Liver (tissue), 9 donors: Measurements from ENCODE around the gene S100A16. TPM values are rescaled to one million over a fixed set of nuclear protein-coding genes. Genes with fewer than 3 reads are reported as not detected.

Source experiments
- DNase-seq: peaks from one replicate; pipeline ENCODE4 v3.0.0-alpha.2; 2017; ENCODE audit warnings: low spot score
- H3K27ac ChIP-seq, 2 donors: one replicate each; pipeline ENCODE4 v1.7.0; 2013; ENCODE audit warnings: inconsistent platforms in 2 of 2, low read length in 2 of 2, control low read depth in 1 of 2, low read depth in 1 of 2, mild to moderate bottlenecking in 1 of 2
- H3K27me3 ChIP-seq, 4 donors: one replicate each; pipeline versions ENCODE4 v1.6.1 to v1.7.0; 2013; ENCODE audit warnings: low read length in 3 of 4, inconsistent platforms in 1 of 4, mild to moderate bottlenecking in 1 of 4, moderate library complexity in 1 of 4; ENCODE audit not compliant: control insufficient read depth in 4 of 4, insufficient read depth in 4 of 4
- H3K36me3 ChIP-seq, 4 donors: one replicate each; pipeline versions ENCODE4 v1.6.1 to v1.7.0; 2013; ENCODE audit warnings: low read length in 3 of 4, mild to moderate bottlenecking in 3 of 4, low read depth in 1 of 4, moderate library complexity in 1 of 4; ENCODE audit not compliant: control insufficient read depth in 4 of 4, insufficient read depth in 3 of 4
- H3K4me1 ChIP-seq, 4 donors: one replicate each; pipeline versions ENCODE4 v1.6.1 to v1.7.0; 2013; ENCODE audit warnings: low read length in 3 of 4, mild to moderate bottlenecking in 3 of 4, moderate library complexity in 1 of 4; ENCODE audit not compliant: control insufficient read depth in 4 of 4, insufficient read depth in 4 of 4
- H3K4me3 ChIP-seq, 3 donors: one replicate each; pipeline versions ENCODE4 v1.6.1 to v1.7.0; 2013; ENCODE audit warnings: low read length in 3 of 3, control low read depth in 1 of 3, low read depth in 1 of 3, mild to moderate bottlenecking in 1 of 3
- H3K9ac ChIP-seq, 2 donors: one replicate each; pipeline ENCODE4 v1.7.0; 2013; ENCODE audit warnings: low read length in 2 of 2, mild to moderate bottlenecking in 2 of 2, moderate library complexity in 2 of 2, control low read depth in 1 of 2, low read depth in 1 of 2
- H3K9me3 ChIP-seq, 4 donors: one replicate each; pipeline versions ENCODE4 v1.6.1 to v1.7.0; 2013; ENCODE audit warnings: low read length in 3 of 4; ENCODE audit not compliant: control insufficient read depth in 4 of 4
- ATF3 ChIP-seq: IDR thresholded peaks from 2 replicates; pipeline ENCODE4 v1.6.1; 2016; ENCODE audit warnings: antibody characterized with exemption
- CTCF ChIP-seq: fragments of 150-350 bp; IDR thresholded peaks from 2 replicates; pipeline ENCODE4 v1.5.1; 2017; ENCODE audit warnings: improper control_type of control experiment, low read depth, low read length; ENCODE audit not compliant: missing input control
- EGR1 ChIP-seq, 2 donors: IDR thresholded peaks; 2 replicates each; pipeline ENCODE4 v1.6.1; 2016 to 2018; ENCODE audit warnings: antibody characterized with exemption in 2 of 2, low read depth in 2 of 2
- GABPA ChIP-seq, 2 donors: IDR thresholded peaks in 1 of 2; conservative IDR thresholded peaks in 1 of 2; 2 replicates each; pipeline ENCODE4 v1.6.1; 2016; ENCODE audit warnings: antibody characterized with exemption in 2 of 2, mild to moderate bottlenecking in 1 of 2, moderate library complexity in 1 of 2
- HNF4A ChIP-seq, 2 donors: conservative IDR thresholded peaks; 2 replicates each; pipeline ENCODE4 v1.6.1; 2016; ENCODE audit warnings: antibody characterized with exemption in 2 of 2, mild to moderate bottlenecking in 2 of 2
- HNF4G ChIP-seq: IDR thresholded peaks from 2 replicates; pipeline ENCODE4 v1.6.1; 2016; ENCODE audit warnings: antibody characterized with exemption
- JUND ChIP-seq, 2 donors: IDR thresholded peaks; 2 replicates each; pipeline ENCODE4 v1.6.1; 2016; ENCODE audit warnings: antibody characterized with exemption in 2 of 2
- NR2F2 ChIP-seq: IDR thresholded peaks from 2 replicates; pipeline ENCODE4 v1.6.1; 2016; ENCODE audit warnings: antibody characterized with exemption
- RAD21 ChIP-seq, 2 donors: IDR thresholded peaks; 2 replicates each; pipeline ENCODE4 v1.6.1; 2016; ENCODE audit warnings: antibody characterized with exemption in 2 of 2, mild to moderate bottlenecking in 2 of 2
- REST ChIP-seq: IDR thresholded peaks from 2 replicates; pipeline ENCODE4 v1.6.1; 2016; ENCODE audit warnings: antibody characterized with exemption, mild to moderate bottlenecking
- SP1 ChIP-seq: IDR thresholded peaks from 2 replicates; pipeline ENCODE4 v1.6.1; 2018; ENCODE audit warnings: antibody characterized with exemption, mild to moderate bottlenecking
- YY1 ChIP-seq: IDR thresholded peaks from 2 replicates; pipeline ENCODE4 v1.6.1; 2016; ENCODE audit warnings: antibody characterized with exemption, mild to moderate bottlenecking
- WGBS: extraction: QIAGEN DNeasy Blood & Tissue Kit; methylation state at CpG from one replicate; pipeline ENCODE4 v1.1.7; 2013; 5-methylcytosine and 5-hydroxymethylcytosine counted together
- polyA plus RNA-seq, 2 donors: library from polyadenylated mRNA; stranded (reverse) in 1 of 2; unstranded in 1 of 2; fragments of 200-250 nt in 1 of 2; fragments of >200 nt in 1 of 2; fragmentation: Nextera tagmentation in 1 of 2; extraction: Ambion mirVana in 1 of 2; gene quantifications; one replicate each; pipeline versions ENCODE4 v1.2.1 to v1.2.3, GENCODE V29; 2013 to 2015
- total RNA-seq, 2 donors: library from RNA; depleted of rRNA; stranded (reverse); fragments of >200 nt; gene quantifications; one replicate each; pipeline ENCODE4 v1.2.3, GENCODE V29; 2014
- donor health status: healthy.
- donor health status: healthy.
- donor health status: healthy.
- donor health status: healthy.
- donor health status: healthy.

Gene S100A16
- total and polyA plus RNA-seq, 4 donors: 27.3 to 142 (median 81.8) TPM

- Histone ChIP-seq H3K4me3 (no peak overlapping the region), H3K27ac (peak overlapping the region in 1 of 2 donors; percentile 68), H3K36me3 (no peaks in the 10 kb centered on the region), H3K4me1 (peaks cover 0 to 9% (median 4%) of the 10 kb centered on the region in 4 donors), H3K9me3 (no peaks in the 10 kb centered on the region), H3K27me3 (no peaks in the 10 kb centered on the region), H3K9ac (no peak overlapping the region)
- DNase-seq: no peak
- TF ChIP-seq NR2F2 (no peak), RAD21 (IDR thresholded peaks at IDR 0.05) (no peak), REST (no peak), ATF3 (no peak), JUND (IDR thresholded peaks at IDR 0.05) (peak; percentile 89 to 92), EGR1 (IDR thresholded peaks at IDR 0.05; ENCODE audit: low read depth in 2 of 2) (no peak), HNF4G (no peak), HNF4A (conservative IDR thresholded peaks at IDR 0.05) (no peak)
- 77% methylated on average over 16 of the region's 16 CpGs for whole genome bisulfite sequencing
These were observed 46.2 kb downstream of the S100A16 start for GRCh38 chr1:153566414-153567371.

GRCh38 chr1:153565529-153566374 is 47.2 kb downstream of the S100A16 start, which contains the start of gene S100A2:
S100A2 (minus strand) TSS chr1:153565844; CDS start chr1:153563877, 1,967 bp downstream.
- H3K4me3 ChIP-seq: no peak within 1 kb of the TSS
- WGBS: 65% methylated on average over 8 of the region's 8 CpGs
- peak within 1 kb of the TSS; percentile 51 to 68 for H3K27ac ChIP-seq
- H3K9me3 ChIP-seq: no peaks in the 10 kb centered on the region
- H3K36me3 ChIP-seq: no peaks in the 10 kb centered on the region
- no peak for DNase-seq
- no peak within 1 kb of the TSS for H3K9ac ChIP-seq
- no peak for TF ChIP-seq EGR1 (IDR thresholded peaks at IDR 0.05; ENCODE audit: low read depth in 2 of 2)
- no peak for TF ChIP-seq CTCF
- no peak for TF ChIP-seq HNF4G
- no peak for TF ChIP-seq REST
- no peak for TF ChIP-seq SP1
- TF ChIP-seq NR2F2: no peak
- TF ChIP-seq GABPA (IDR thresholded peaks at IDR 0.05 in 1 of 2, conservative IDR thresholded peaks at IDR 0.05 in 1 of 2): no peak
- no peak for TF ChIP-seq YY1
- no peaks in the 10 kb centered on the region for H3K27me3 ChIP-seq
- H3K4me1 ChIP-seq: peaks cover 0 to 9% (median 4%) of the 10 kb centered on the region in 4 donors
